ENCODE data around the gene PDXP.

PDXP gene

DNA sequence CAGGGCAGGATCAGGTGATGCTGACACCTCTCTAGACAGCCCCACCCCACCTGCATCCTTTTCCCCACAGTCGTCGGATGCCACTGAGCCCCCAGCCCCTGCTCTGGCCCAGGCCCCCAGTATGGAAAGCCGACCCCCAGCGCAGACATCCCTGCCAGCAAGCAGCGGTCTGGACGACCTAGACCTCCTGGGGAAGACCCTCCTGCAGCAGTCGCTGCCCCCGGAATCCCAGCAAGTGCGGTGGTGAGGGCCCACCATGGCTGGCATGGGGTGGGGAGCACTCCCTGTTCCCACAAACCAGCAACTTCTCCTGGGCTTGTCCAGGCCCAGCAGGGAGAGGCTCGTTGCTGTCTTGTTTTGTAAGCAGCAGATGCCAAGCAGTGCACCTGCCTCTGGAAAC is 28.6 kb upstream of the PDXP start:
- Histone ChIP-seq H3K36me3 (peaks cover 5 to 65% (median 37%) of the 10 kb centered on the region in 3 donors), H3K4me3 (no peak overlapping the region), H3K9me3 (no peaks in the 10 kb centered on the region), H3K4me1 (peaks cover 3 to 45% (median 32%) of the 10 kb centered on the region in 4 donors), H3K27me3 (no peaks in the 10 kb centered on the region), H3K27ac (no peak overlapping the region)
- intact Hi-C loops (cut with DNase I; ENCODE audit: low total_unique reads) = no loop called here
- TF ChIP-seq, protein P1, sequence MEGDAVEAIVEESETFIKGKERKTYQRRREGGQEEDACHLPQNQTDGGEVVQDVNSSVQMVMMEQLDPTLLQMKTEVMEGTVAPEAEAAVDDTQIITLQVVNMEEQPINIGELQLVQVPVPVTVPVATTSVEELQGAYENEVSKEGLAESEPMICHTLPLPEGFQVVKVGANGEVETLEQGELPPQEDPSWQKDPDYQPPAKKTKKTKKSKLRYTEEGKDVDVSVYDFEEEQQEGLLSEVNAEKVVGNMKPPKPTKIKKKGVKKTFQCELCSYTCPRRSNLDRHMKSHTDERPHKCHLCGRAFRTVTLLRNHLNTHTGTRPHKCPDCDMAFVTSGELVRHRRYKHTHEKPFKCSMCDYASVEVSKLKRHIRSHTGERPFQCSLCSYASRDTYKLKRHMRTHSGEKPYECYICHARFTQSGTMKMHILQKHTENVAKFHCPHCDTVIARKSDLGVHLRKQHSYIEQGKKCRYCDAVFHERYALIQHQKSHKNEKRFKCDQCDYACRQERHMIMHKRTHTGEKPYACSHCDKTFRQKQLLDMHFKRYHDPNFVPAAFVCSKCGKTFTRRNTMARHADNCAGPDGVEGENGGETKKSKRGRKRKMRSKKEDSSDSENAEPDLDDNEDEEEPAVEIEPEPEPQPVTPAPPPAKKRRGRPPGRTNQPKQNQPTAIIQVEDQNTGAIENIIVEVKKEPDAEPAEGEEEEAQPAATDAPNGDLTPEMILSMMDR (IDR thresholded peaks at IDR 0.05) = no peak
- DNase-seq = no peak

- intact Hi-C loops (cut with DNase I; ENCODE audit: low total_unique reads) = no loop called here
- Histone ChIP-seq H3K9me3 (no peaks in the 10 kb centered on the region), H3K4me1 (peaks cover 3 to 43% (median 30%) of the 10 kb centered on the region in 4 donors), H3K27me3 (no peaks in the 10 kb centered on the region), H3K36me3 (peaks cover 5 to 58% (median 37%) of the 10 kb centered on the region in 3 donors), H3K27ac (no peak overlapping the region), H3K4me3 (no peak overlapping the region)
- TF ChIP-seq, protein P1 (IDR thresholded peaks at IDR 0.05) = no peak
- DNase-seq = no peak
Observed at GRCh38 chr22:37630839-37631435, 27.6 kb upstream of the PDXP start.

DNA sequence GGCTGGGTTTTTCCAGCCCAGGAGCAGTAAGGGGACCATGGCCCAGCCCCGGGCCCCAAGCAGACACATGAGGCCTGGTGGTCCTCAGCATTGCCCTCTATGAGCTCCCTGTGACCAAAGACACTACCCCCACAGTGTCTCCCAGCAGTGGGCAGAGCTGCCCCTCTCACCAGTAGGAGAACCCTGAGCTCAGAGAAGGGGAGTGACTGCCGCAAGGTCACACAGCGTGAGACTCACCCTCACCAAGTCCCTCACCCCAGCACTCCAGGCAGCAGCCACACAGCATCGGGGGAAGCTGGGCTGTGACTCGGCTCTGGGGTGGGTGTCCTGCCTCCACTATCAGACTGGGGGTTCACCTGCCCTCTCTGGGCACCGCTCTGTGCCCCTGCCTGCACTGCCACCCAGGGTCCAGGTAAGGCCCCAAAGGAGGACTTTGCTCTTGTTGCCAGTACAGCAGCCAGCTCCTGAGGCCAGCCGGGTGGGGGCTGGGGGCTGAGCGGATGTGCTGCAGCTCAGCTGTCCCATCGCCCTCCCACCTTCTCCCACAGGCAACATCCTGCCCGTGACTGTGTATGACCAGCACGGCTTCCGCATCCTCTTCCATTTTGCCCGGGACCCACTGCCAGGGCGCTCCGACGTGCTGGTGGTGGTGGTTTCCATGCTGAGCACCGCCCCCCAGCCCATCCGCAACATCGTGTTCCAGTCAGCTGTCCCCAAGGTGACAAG is 26.9 kb upstream of the PDXP start:
- Histone ChIP-seq H3K9me3 (no peaks in the 10 kb centered on the region), H3K4me1 (peaks cover 3 to 38% (median 25%) of the 10 kb centered on the region in 4 donors), H3K36me3 (peaks cover 5 to 53% (median 37%) of the 10 kb centered on the region in 3 donors), H3K4me3 (no peak overlapping the region), H3K27ac (no peak overlapping the region), H3K27me3 (no peaks in the 10 kb centered on the region)
- intact Hi-C loops (cut with DNase I; ENCODE audit: low total_unique reads) = no loop called here
- DNase-seq = no peak
- TF ChIP-seq, protein P1 (IDR thresholded peaks at IDR 0.05) = no peak

GRCh38 chr22:37632174-37633088 is 26.1 kb upstream of the PDXP start:
- no peaks in the 10 kb centered on the region for H3K27me3 ChIP-seq
- peaks cover 3 to 29% (median 20%) of the 10 kb centered on the region in 4 donors for H3K4me1 ChIP-seq
- H3K27ac ChIP-seq = peak overlapping the region; percentile 35 to 73
- no peak overlapping the region for H3K4me3 ChIP-seq
- no peak for DNase-seq
- peaks cover 5 to 53% (median 37%) of the 10 kb centered on the region in 3 donors for H3K36me3 ChIP-seq
- intact Hi-C loops (cut with DNase I; ENCODE audit: low total_unique reads) = no loop called here
- TF ChIP-seq, protein P1 (IDR thresholded peaks at IDR 0.05) = no peak
- H3K9me3 ChIP-seq = no peaks in the 10 kb centered on the region

GRCh38 chr22:37633089-37633624 is 25.4 kb upstream of the PDXP start:
- intact Hi-C loops (cut with DNase I; ENCODE audit: low total_unique reads) = no loop called here
- H3K9me3 ChIP-seq = no peaks in the 10 kb centered on the region
- TF ChIP-seq, protein P1 (IDR thresholded peaks at IDR 0.05) = no peak
- H3K27me3 ChIP-seq = no peaks in the 10 kb centered on the region
- peak overlapping the region in 1 of 2 donors; percentile 34 for H3K4me3 ChIP-seq
- peaks cover 3 to 28% (median 20%) of the 10 kb centered on the region in 4 donors for H3K4me1 ChIP-seq
- no peak for DNase-seq
- peaks cover 5 to 51% (median 37%) of the 10 kb centered on the region in 3 donors for H3K36me3 ChIP-seq
- H3K27ac ChIP-seq = peak overlapping the region; percentile 35 to 73
